DOHH2 (cell line): ENCODE data around the gene G6PC2.

ENCODE experiments used
- CTCF ChIP-seq: fragments of 200-600 bp; sonication (generic); IDR thresholded peaks from one replicate; pipeline ENCODE4 v1.5.1; 2014; ENCODE audit warnings: antibody characterized with exemption, mild to moderate bottlenecking, low read depth, low read length; ENCODE audit not compliant: poor library complexity, severe bottlenecking
- EZH2phosphoT487 ChIP-seq: fragments of 200-600 bp; sonication (generic); IDR thresholded peaks from 2 replicates; pipeline ENCODE4 v1.6.1; 2017; ENCODE audit warnings: borderline replicate concordance, mild to moderate bottlenecking, antibody characterized with exemption, low read length, moderate library complexity, mixed read lengths

DNA sequence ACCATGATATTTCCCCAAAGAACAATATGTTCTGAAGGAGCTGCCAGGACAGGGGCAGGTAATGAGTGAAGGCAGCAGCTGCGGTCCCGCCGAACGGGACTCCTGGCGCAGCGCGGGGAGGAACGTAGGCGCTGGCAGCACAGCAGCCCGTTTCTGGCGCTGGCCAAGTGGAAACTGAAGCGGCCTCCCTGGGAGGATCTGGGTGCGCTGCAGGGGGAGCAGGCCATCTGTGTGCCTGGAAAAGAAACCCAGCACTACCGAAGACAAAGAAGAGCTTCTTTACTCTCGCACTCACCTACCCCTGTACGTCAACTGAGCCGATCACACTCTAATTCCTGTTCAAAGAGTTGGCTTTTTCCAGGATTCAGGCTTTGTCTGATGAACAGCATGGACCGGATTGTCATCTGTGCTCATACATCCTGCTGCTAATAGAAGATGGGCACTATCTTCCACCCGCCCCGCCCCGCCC is 11.8 kb downstream of the G6PC2 start:
- TF ChIP-seq CTCF (no peak), EZH2phosphoT487 (no peak)
